Kidney epithelial cell (primary cell): ENCODE measurements around the gene TELO2. TPM values are rescaled to one million over a fixed set of nuclear protein-coding genes. Genes with fewer than 3 reads are reported as not detected.

Source experiments
- DNase-seq: peaks from one replicate; pipeline ENCODE4 v3.0.0-alpha.2; 2010; ENCODE audit warnings: low read depth
- H3K27me3 ChIP-seq: 2 replicates; pipeline ENCODE4 v1.6.0; 2011; ENCODE audit warnings: low read length; ENCODE audit not compliant: control insufficient read depth, insufficient read depth
- H3K36me3 ChIP-seq: 2 replicates; pipeline ENCODE4 v1.5.1; 2011; ENCODE audit warnings: low read length; ENCODE audit not compliant: control insufficient read depth, insufficient read depth
- H3K4me3 ChIP-seq: 2 replicates; pipeline ENCODE4 v1.5.1; 2011; ENCODE audit warnings: low read depth, mild to moderate bottlenecking, control low read depth, low read length
- CTCF ChIP-seq: IDR thresholded peaks from 2 replicates; pipeline ENCODE4 v1.5.1; 2011; ENCODE audit warnings: mild to moderate bottlenecking, moderate library complexity, low read length, control low read depth, inconsistent platforms; ENCODE audit not compliant: insufficient read depth, poor library complexity, severe bottlenecking
- total RNA-seq: library from RNA; depleted of rRNA; stranded (reverse); fragments of >200 nt; gene quantifications from 2 replicates; pipeline ENCODE4 v1.2.3, GENCODE V29; 2015

Gene TELO2
- total RNA-seq, 1 donor from 2014 or later: 23.1 TPM

GRCh38 chr16:1446296-1447080, 46.7 kb upstream of the TELO2 start:
- no peak for DNase-seq
- no peak for TF ChIP-seq CTCF
- H3K27me3 ChIP-seq: no peaks in the 10 kb centered on the region
- no peak overlapping the region for H3K4me3 ChIP-seq
- no peaks in the 10 kb centered on the region for H3K36me3 ChIP-seq

- H3K27me3 ChIP-seq: no peaks in the 10 kb centered on the region
- DNase-seq: no peak
- H3K4me3 ChIP-seq: no peak overlapping the region
- no peak for TF ChIP-seq CTCF
- H3K36me3 ChIP-seq: peaks cover 1% of the 10 kb centered on the region
Measured at GRCh38 chr16:1447965-1448364, 45.2 kb upstream of the TELO2 start.

GRCh38 chr16:1448536-1449116, 44.5 kb upstream of the TELO2 start:
- Histone ChIP-seq H3K36me3 (peaks cover 1% of the 10 kb centered on the region), H3K27me3 (no peaks in the 10 kb centered on the region), H3K4me3 (no peak overlapping the region)
- no peak for TF ChIP-seq CTCF
- no peak for DNase-seq

GRCh38 chr16:1449201-1449788, 43.9 kb upstream of the TELO2 start:
- H3K36me3 ChIP-seq: peaks cover 1% of the 10 kb centered on the region
- no peak overlapping the region for H3K4me3 ChIP-seq
- H3K27me3 ChIP-seq: no peaks in the 10 kb centered on the region
- DNase-seq: no peak
- no peak for TF ChIP-seq CTCF

GRCh38 chr16:1450218-1450617, 42.9 kb upstream of the TELO2 start:
- H3K27me3 ChIP-seq: no peaks in the 10 kb centered on the region
- H3K4me3 ChIP-seq: no peak overlapping the region
- no peak for TF ChIP-seq CTCF
- no peak for DNase-seq
- H3K36me3 ChIP-seq: peaks cover 1% of the 10 kb centered on the region

- Histone ChIP-seq H3K4me3 (no peak overlapping the region), H3K36me3 (peaks cover 1% of the 10 kb centered on the region), H3K27me3 (no peaks in the 10 kb centered on the region)
- DNase-seq: no peak
- TF ChIP-seq CTCF: no peak
Measured at GRCh38 chr16:1450841-1451240, 42.3 kb upstream of the TELO2 start.
